ENCODE measurements around the gene LRP8. TPM values are rescaled to one million over a fixed set of nuclear protein-coding genes. Genes with fewer than 3 reads are reported as not detected.

LRP8 gene
- total and polyA plus RNA-seq, 2 of the 4 experiments (the other 2 are of a cell fraction), result 12.0 to 12.1 TPM

DNA sequence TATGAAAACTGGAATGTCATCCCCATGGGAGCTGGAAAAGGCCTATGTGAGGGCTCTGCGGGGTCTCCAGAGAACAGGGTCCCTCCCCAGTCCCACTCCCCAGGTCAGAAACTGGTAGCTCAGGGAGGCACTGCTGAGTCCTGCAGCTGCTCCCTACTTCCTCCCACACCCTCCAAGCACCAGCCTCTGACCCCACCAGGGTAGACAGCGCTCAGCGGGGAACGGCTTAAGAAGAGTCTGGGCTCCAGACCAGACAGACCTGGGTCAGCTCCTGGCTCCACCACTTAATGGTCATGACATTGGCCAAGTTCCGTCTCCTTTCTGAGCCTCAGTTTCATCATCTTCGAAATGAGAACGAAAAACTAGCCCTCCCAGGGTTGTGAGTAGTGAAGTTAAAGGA lies 7.2 kb downstream of the LRP8 start (continued):
- TF ChIP-seq RFX5 (IDR thresholded peaks at IDR 0.05; ENCODE audit: low read depth, low read length) (no peak), CHD1 (IDR thresholded peaks at IDR 0.05; ENCODE audit: low read depth, low read length) (no peak), NFE2L2 (IDR thresholded peaks at IDR 0.05; ENCODE audit: low read depth, low read length) (no peak), MXI1 (IDR thresholded peaks at IDR 0.05; ENCODE audit: borderline replicate concordance, low read depth, low read length) (no peak), FOS (IDR thresholded peaks at IDR 0.05; ENCODE audit: low read depth, low read length) (no peak)

DNA sequence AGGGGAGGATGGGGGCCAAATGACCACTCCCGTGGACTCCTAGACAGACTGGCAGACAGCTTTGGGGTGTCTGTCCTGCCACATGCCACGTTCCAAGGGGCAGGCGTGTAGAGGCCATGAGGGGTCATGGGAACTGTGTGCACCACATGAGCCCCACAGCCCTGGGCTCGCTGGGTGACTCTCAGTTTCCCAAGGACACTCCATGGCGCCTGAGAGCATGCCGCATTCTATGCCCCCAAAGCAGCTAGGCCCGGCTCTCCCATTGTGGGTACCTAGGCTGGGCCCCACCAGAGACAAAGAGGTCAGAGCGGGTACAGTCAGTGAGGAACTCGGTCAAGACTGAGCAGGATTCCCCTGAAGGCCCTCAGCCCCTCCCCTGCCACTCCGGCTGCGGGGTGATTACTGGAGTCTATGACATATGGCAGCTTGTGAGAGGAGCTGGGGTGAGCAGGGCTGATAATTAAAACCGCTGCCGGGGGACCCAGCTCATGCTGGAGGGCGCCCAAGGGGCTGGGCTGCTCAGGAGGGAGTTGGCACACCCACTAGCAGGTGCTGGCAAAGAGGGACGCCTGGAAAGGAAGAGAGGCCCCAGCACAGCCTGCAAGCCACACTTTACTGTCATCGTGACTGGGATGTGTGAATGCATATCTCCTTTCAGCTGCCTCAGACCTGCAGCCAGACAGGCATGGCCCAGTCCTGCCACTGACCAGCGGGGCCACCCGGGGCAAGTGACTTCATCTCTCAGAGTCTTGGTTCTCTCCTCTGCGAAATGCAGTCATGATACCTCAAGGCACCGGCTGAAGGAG lies 8.4 kb downstream of the LRP8 start:
- Histone ChIP-seq H2AFZ (replicated peaks; ENCODE audit: low read length, poor library complexity) (no peak overlapping the region), H4K8ac (ENCODE audit: low read depth in 2 of 2, low read length in 2 of 2) (no peak overlapping the region), H2AK9ac (replicated peaks; ENCODE audit: low read depth, low read length, poor library complexity) (no peak overlapping the region), H3K14ac (replicated peaks; ENCODE audit: low read depth, low read length) (no peak overlapping the region), H3K36me3 (ENCODE audit: control insufficient read depth, insufficient read depth, low read length) (no peaks in the 10 kb centered on the region), H3K79me1 (ENCODE audit: low read depth in 1 of 2, low read length in 2 of 2) (peaks cover 3% of the 10 kb centered on the region in 2 experiments; a peak in 2 of 4 replicates), H3K56ac (ENCODE audit: extremely low read depth, insufficient read depth, low read length) (no peak overlapping the region), H4K20me1 (ENCODE audit: insufficient read depth, low read length) (no peaks in the 10 kb centered on the region), H2BK5ac (ENCODE audit: low read depth, low read length, poor library complexity, severe bottlenecking) (no peak overlapping the region), H3K23ac (ENCODE audit: low read depth, low read length) (no peak overlapping the region), H3K27me3 (ENCODE audit: control insufficient read depth, insufficient read depth, low read length) (no peaks in the 10 kb centered on the region), H3K4ac (ENCODE audit: low read depth, low read length) (no peak overlapping the region), H3K4me3 (ENCODE audit: insufficient read depth, low read depth, low read length) (no peak overlapping the region), H2BK120ac (ENCODE audit: low read depth, low read length) (no peak overlapping the region), H2BK20ac (ENCODE audit: low read depth, low read length) (no peak overlapping the region), H4K91ac (ENCODE audit: insufficient read depth, low read depth, low read length) (no peak overlapping the region), H3K9ac (ENCODE audit: low read depth, low read length) (no peak overlapping the region), H4K5ac (ENCODE audit: low read depth, low read length) (no peak overlapping the region), H3K4me1 (ENCODE audit: control insufficient read depth, insufficient read depth, low read length) (peaks cover 4% of the 10 kb centered on the region; the same call in 1 of the 2 replicates), H3K18ac (ENCODE audit: low read depth, low read length) (no peak overlapping the region), H2AK5ac (ENCODE audit: low read depth, low read length) (no peak overlapping the region), H3K9me1 (ENCODE audit: insufficient read depth, low read length) (no peaks in the 10 kb centered on the region), H3K27ac (ENCODE audit: insufficient read depth, low read length) (no peak overlapping the region), H3K9me3 (ENCODE audit: control insufficient read depth, insufficient read depth, low read length) (no peaks in the 10 kb centered on the region), H3K4me2 (ENCODE audit: low read depth, low read length) (no peak overlapping the region), H2BK15ac (ENCODE audit: low read depth, low read length) (no peak overlapping the region)
- POLR2A ChIA-PET (ENCODE audit: unreplicated experiment), result no interaction called here
- WGBS, 2 experiments (ENCODE audit: extremely low coverage in 2 of 2, insufficient read length in 1 of 2), result 79% methylated on average over 12 of the region's 20 CpGs; no CpG with 5 or more reads in 1 of the 2 experiments
- in situ Hi-C loops (cut with MboI; ENCODE audit: low sequenced_read_pairs), result no loop called here
- TF ChIP-seq RFX5 (IDR thresholded peaks at IDR 0.05; ENCODE audit: low read depth, low read length) (no peak), RCOR1 (IDR thresholded peaks at IDR 0.05; ENCODE audit: insufficient replicate concordance, low read length) (no peak), FOS (IDR thresholded peaks at IDR 0.05; ENCODE audit: low read depth, low read length) (no peak), NFE2L2 (IDR thresholded peaks at IDR 0.05; ENCODE audit: low read depth, low read length) (no peak)
- TF ChIP-seq, protein P1, sequence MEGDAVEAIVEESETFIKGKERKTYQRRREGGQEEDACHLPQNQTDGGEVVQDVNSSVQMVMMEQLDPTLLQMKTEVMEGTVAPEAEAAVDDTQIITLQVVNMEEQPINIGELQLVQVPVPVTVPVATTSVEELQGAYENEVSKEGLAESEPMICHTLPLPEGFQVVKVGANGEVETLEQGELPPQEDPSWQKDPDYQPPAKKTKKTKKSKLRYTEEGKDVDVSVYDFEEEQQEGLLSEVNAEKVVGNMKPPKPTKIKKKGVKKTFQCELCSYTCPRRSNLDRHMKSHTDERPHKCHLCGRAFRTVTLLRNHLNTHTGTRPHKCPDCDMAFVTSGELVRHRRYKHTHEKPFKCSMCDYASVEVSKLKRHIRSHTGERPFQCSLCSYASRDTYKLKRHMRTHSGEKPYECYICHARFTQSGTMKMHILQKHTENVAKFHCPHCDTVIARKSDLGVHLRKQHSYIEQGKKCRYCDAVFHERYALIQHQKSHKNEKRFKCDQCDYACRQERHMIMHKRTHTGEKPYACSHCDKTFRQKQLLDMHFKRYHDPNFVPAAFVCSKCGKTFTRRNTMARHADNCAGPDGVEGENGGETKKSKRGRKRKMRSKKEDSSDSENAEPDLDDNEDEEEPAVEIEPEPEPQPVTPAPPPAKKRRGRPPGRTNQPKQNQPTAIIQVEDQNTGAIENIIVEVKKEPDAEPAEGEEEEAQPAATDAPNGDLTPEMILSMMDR (conservative IDR thresholded peaks at IDR 0.05; ENCODE audit: low read depth, low read length), result no peak
- TF ChIP-seq, protein P2, sequence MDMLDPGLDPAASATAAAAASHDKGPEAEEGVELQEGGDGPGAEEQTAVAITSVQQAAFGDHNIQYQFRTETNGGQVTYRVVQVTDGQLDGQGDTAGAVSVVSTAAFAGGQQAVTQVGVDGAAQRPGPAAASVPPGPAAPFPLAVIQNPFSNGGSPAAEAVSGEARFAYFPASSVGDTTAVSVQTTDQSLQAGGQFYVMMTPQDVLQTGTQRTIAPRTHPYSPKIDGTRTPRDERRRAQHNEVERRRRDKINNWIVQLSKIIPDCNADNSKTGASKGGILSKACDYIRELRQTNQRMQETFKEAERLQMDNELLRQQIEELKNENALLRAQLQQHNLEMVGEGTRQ (IDR thresholded peaks at IDR 0.05; ENCODE audit: low read depth, low read length), result no peak
- dilution Hi-C loops (cut with HindIII; ENCODE audit: low sequenced_read_pairs, unreplicated experiment), result no loop called here
- CTCF ChIA-PET, result no interaction called here
- DNase-seq (no peak), ATAC-seq (ENCODE audit: low read depth) (no peak)
- BruUV-seq (replicated peaks), result no TSS peak
- intact Hi-C loops (cut with micrococcal nuclease), result no loop called here

Measured in IMR-90 (cell line).